ENCODE measurements around the gene CFAP157.

CFAP157 gene

GRCh38 chr9:127715470-127716337, 8.9 kb downstream of the CFAP157 start, which contains the start of the genes PTRH1 and TTC16:
Gene PTRH1 (minus strand): TSS chr9:127715663. CDS start chr9:127715639, 24 bp downstream.
Gene TTC16 (plus strand): TSS chr9:127716079. CDS start chr9:127716146, 67 bp downstream.
- peak; percentile 99 for DNase-seq (ENCODE audit: low spot score)

DNA sequence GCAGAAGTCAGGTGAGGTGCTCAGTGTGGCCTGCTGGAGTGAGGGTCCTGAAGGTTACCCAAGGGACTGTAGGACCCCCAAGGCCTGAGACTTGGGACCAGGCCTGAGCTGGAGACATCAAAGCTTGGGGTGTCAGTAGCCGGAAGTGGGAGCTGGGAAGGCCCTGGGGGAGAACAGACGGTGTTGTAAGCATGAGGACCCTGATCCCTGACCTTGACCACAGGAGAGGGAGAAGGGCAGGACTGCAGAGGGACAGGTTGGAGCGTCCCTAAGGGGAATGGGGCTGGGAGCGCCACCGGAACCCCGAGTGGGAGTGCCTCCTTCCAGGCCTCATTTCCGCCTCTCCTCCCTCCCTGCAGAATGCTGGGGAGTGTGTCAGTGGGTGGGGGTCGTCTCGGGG, 9.6 kb downstream of the CFAP157 start:
- DNase-seq (ENCODE audit: low spot score), result no peak

DNA sequence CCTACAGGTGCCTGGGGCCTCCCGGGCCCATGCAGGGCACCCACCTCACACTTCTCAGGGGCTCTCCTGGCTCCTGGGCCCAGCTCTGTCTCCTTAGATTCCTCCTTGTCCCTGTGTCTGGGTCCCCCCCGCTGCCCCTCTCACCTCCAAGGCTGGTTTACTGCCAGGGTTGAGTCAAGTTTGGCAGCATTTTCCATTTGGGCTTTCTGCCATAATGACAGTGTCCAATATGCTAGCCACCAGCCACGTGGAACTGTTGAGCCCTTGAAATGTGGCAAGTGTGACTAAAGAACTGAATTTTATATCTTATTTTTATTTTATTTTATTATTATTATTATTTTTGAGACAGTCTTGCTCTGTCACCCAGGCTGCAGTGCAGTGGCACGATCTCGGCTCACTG, 11.0 kb downstream of the CFAP157 start:
- DNase-seq (ENCODE audit: low spot score), result no peak

DNA sequence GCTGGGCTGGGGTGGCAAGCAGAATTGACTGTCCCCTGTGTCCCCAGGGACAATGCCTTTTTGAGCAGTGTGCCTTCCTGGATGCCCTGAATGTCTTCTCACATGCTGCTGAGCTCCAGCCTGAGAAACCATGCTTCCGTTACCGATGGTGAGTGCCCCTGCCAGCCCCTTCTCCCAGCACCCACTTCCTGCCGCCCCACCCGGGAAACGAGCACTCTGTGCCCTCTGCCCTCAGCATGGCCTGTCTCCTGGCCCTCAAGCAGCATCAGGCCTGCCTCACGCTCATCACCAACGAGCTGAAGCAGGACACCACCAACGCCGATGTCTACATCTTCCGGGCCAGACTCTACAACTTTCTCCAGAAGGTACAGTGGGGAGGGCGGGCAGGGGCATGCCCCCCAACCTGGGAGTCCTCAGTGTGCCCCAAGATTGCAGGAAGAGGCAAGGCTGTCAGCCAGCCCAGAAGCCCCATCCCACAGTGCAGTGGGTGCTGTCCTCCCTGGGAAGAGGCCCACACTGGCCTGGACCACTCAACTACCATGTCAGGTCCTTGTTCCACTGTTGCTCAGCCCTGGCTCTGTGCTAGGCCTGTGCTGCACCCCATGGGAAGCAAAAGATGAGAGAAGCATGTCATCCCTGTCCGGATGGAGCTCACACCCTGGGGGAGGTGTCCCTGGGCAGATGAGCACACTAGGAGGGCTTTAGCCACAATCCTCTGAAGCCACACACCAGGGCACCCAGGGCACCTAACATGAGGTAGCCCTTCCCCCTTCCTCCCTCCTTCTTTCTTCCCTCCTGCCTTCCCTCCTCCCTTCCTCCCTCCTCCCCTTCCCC, 13.5 kb downstream of the CFAP157 start:
- no peak for DNase-seq (ENCODE audit: low spot score)

GRCh38 chr9:127720865-127721227, 14.1 kb downstream of the CFAP157 start:
- no peak for DNase-seq (ENCODE audit: low spot score)

DNA sequence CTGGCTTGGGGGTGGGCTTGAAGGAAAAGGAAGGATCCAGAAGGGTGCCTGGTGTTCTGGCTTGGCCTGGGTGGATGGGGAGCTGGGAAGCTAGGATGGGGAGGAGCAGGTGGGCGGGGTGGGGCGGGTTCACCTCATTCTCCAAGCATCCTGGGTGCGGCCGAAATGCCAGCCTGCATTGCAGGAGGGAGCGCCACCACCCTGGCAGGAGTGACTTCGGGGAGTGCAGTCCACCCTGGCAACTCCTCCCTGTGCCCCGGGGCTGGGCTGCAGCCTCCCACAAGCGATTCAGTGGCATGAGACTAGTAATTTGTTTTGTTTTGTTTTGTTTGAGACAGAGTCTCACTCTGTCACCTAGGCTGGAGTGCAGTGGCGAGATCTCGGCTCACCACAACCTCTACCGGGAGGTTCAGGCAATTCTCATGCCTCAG, 14.6 kb downstream of the CFAP157 start:
- DNase-seq (ENCODE audit: low spot score), result no peak

GRCh38 chr9:127722055-127722745, 15.4 kb downstream of the CFAP157 start:
- DNase-seq (ENCODE audit: low spot score), result no peak

DNA sequence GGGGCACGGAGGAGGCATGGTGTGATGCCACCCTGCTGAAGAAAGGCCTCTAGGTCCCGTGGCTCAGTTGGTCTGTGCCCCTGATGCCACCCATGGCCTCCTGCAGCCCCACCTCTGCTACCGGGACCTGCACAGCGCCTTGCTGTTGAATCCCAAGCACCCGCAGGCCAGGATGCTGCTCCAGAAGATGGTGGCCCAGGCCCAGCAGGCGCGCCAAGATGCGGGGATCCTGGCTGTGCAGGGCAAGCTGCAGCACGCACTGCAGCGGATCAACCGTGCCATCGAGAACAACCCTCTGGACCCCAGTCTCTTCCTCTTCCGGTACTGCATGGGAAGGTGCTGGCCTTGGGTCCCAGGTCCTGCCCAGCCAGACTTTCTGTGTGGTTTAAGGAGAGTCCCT, 16.2 kb downstream of the CFAP157 start:
- DNase-seq (ENCODE audit: low spot score), result no peak

DNA sequence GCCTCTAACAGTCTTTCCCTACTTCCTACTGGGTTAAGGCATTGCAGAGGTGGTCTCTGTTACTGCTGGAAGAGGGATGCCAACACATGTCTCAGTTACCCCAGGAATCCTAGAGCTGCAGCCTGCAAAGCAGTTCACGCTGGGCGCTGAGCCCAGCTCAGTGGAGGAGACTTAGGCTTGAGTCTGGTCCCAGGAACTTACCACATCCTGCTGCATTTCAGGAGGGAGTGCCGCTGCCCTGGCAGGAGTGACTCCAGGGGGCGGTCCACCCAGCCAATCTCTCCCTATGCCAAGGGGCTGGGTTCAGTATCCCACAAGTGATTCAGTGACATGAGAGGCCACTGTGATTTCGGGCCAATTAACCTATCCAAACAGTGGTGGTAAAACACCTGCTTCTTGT, 16.7 kb downstream of the CFAP157 start:
- DNase-seq (ENCODE audit: low spot score), result no peak

GRCh38 chr9:127724012-127724411, 17.2 kb downstream of the CFAP157 start:
- no peak for DNase-seq (ENCODE audit: low spot score)

GRCh38 chr9:127726871-127727270, 20.1 kb downstream of the CFAP157 start:
- no peak for DNase-seq (ENCODE audit: low spot score)

GRCh38 chr9:127728808-127729207, 22.0 kb downstream of the CFAP157 start:
- no peak for DNase-seq (ENCODE audit: low spot score)

DNA sequence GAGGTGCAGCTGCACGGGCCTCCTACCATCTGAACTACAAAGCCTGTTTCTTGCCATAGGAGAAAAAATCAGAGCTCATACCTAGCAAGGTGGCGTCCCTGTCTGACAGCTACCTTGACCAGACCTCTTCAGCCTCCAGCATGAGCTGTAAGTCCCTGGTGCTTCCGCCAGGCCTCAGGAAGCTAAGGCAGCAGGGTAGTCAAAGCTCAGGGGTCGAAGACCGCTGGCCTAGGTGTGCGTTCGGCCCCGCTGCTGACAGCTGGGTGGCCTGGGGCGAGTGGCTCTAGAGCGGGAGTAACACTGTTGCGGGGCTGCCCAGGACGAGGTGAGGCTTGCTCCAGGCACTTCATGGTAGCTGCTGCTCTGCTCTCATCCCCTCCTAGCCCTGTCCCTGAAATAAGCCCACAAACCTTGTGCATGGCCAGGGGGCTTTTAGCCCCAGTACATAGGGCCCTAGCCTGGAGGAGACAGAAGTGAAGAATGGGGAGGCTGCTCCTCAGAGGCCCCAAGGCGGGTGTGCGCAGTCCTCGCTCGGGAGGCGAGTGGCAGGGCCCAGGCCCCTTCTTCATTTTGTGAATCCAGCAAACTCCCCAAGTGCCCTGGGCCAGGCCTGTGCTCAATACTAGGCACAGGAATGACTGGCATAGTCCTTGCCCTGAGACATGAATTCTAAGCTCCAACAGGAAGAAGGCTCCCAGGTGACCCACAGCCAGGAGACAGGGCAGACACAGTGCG, 22.9 kb downstream of the CFAP157 start:
- no peak for DNase-seq (ENCODE audit: low spot score)

DNA sequence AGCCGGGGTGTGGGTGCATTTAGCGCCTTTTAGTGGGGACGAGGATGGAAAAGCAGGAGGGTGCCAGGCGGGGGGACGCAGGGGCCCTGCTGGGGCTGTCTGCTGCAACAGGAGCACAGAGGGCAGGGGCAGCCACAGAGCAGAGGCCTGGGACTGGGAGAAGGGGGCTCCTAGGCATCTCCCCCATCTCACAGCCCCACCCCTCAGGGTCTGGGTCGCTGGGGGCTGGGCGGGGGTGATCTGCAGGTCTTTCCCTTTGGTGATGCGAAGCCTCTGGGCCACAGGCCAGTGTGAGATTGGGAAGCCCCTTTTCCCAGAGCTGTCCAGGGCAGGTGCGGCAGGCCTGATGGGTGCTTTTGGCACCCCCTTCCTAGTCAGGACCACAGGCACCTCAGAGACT, 23.5 kb downstream of the CFAP157 start:
- no peak for DNase-seq (ENCODE audit: low spot score)

DNA sequence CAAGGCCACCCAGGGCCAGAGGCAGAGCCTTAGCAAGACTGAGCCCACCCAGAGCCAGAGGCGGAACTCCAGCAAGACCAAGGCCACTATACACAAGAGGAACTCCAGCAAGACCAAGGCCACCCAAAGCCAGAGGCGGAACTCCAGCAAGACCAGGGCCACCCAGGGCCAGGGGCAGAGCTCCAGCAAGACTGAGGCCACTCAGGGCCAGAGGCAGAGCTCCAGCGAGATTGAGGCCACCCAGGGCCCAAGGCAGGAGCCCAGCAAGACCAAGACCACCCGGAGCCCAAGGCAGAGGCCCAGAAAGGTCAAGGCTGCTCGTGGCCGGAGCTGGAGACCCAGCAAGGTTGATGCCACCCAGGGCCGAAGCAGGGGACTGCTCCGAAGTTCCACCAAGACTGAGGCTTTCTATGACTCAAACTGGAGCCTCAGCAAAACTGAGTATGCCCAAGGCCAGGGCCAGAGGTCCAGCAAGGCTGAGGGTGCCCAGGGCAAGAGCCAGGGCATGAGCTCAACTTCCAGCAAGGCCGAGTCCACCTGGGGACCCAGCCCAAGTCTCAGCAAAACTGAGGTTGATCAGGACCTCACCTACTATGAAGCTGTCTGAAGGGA, 24.1 kb downstream of the CFAP157 start:
- DNase-seq (ENCODE audit: low spot score), result no peak

DNA sequence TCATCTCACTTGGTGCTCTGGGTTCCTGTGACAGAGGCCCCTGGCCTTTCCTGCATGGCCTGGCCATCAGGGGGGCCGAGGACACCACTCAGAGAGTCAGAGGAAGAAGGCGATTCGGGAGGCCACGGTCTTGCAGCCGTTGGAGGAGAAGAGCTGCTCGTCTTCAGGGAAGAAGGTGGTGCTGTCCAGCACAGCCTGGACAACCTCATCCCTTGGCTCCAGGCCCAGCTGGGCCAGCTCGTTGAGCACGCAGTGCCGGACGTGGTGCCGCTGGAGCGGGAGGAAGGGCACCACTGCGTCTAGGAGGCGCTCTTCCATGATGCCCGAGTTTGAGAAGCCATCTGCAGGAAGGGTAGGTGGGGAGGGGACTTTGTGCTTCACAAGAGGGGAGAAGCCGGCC, 25.1 kb downstream of the CFAP157 start:
- DNase-seq (ENCODE audit: low spot score), result no peak

GRCh38 chr9:127732444-127732843, 25.7 kb downstream of the CFAP157 start:
- DNase-seq (ENCODE audit: low spot score), result no peak

DNA sequence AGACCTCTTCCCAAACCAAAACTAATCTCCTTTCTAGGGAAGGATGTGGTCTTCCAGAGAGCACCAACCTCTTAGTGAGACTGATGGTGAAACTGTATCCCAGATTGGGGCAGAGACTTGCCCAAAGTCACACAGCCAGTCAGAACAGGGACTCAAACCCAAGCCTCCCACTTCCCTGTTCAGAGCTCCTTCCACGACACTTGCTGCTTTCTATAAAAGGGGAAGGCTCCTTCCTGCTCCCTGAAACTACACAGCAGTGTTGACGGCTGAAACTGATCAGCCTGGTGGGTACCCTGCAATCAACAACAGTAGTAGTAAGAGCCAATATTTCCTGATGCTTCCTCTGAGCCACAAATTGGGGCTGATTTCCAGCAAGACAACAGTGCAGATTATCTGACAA, 26.8 kb downstream of the CFAP157 start:
- no peak for DNase-seq (ENCODE audit: low spot score)

DNA sequence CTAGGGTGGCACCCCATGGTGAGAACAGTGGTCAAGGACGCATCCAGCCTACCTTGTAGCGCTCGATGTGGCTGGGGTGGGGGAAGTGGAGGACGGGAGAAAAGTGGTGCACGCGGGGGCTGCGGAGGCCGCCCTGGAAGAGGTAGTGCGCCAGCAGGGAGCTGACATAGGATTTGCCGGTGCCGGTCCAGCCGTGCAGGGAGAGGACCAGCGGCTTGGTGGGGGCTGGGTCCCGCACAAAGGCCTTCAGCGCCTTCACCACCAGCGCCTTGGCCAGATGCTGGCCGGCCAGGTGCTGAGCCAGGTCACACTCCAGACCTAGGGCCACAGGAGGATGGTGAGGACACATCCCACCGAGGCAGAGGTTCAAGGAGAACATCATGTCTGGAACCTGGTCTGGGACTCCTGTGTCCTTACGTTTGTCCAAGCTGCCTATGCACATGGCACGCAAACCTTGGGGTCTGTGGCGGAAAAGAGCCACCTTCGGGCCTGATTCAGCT, 27.5 kb downstream of the CFAP157 start:
- no peak for DNase-seq (ENCODE audit: low spot score)

- peak; percentile 99 for DNase-seq (ENCODE audit: low spot score)
Measured at GRCh38 chr9:127734747-127735529, 28.1 kb downstream of the CFAP157 start, which contains the start of gene TOR2A. Gene TOR2A (minus strand): TSS chr9:127735294. CDS start chr9:127735270, 24 bp downstream.

Data from COLO829 (cell line).